Anterior cingulate cortex (tissue), 58 donors: ENCODE results near the gene PILRB.

Experiments
- DNase-seq, 58 donors: peaks; one replicate each; lab custom pipeline; 2025; lab: John Stamatoyannopoulos, UW

Gene PILRB

DNA sequence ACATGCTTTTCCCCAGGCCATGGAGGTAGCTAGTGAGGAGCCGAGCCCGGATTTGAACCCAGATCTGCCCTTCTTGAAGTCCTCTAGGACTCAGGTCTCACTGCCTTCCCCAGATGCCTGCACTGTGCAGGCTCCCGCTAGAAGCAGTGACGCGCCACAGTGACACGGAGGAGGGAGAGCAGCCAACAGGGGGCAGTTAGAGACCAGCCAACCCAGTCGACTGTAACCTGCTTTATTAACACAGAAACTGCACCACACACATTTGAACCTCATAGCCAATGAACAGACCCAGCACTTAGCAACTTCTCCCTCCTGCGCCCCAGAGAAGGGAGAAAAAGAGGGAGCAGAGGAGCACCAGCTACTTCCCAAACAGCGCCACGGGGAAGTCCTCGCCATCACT is 42.7 kb downstream of the PILRB start:
- no peak for DNase-seq

- no peak for DNase-seq
Observed at GRCh38 chr7:100401811-100402210, 43.9 kb downstream of the PILRB start.

- no peak for DNase-seq
Observed at GRCh38 chr7:100402241-100402640, 44.3 kb downstream of the PILRB start.

DNA sequence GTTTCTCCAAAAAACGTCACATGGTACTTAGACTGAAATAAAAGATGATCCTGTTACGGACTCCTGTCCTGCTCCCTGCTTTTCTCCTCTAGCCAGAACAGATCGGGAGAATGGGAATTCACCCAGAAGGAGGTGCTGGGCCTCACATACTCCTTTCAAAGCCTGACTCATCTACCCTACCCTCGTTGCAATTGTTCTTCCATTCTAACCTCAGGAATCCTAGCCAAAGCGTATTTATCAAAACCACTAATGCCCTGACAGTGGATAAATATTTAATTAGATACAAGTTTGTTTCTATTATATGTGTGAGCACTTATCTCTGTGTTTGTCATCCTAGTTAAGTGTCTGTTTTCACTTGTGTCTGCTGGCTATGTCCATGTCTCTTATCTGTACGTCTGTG is 48.9 kb downstream of the PILRB start:
- no peak for DNase-seq

- DNase-seq = peak in 6 of 58 donors; percentile 2 to 60 (median 20)
Observed at GRCh38 chr7:100407285-100408180, 49.6 kb downstream of the PILRB start.

GRCh38 chr7:100411101-100411500 is 53.2 kb downstream of the PILRB start:
- DNase-seq = no peak

DNA sequence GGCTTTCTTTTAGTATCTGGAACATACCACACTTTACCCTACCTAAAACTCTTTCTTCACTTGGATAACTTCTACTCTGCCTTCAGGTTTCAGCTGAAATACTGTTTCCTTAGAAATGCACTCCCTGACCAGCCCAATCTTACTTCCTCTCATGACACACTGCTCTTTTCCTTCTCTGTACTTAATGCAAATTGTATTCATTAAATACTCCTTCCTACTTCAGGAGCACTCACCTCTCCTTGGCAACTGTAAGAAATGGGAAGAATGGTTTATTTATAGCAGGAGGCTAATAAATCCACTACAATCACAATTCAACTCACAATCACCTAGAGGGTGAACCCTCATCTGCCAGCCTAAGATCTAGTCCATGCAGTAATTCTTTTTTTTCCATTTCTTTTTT is 55.4 kb downstream of the PILRB start:
- no peak for DNase-seq

DNA sequence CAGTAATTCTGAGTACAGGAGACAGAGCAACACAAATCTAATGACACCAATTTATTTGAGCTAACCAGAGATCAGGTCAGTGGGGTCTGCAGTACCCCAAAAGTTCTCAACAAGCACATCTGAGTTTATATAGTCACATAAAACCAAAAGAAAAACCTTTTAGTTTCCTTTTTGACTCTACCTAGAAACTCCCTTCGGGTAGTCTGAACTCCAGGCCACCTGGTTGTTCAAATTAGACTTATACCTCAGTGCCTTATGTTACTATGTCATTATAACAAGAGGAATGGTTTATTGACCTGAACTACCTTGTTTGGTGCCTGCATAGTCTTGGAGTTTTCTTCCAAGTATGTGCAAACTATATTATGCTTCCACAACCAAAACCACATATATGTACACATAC is 56.0 kb downstream of the PILRB start:
- DNase-seq = no peak

- DNase-seq = no peak
Observed at GRCh38 chr7:100415448-100415847, 57.5 kb downstream of the PILRB start.
